CD1c-positive myeloid dendritic cell (primary cell): ENCODE data around the gene MTOR.
"Not testable (repeated sequence)": the region's sequence is repeated elsewhere in the genome, so short reads cannot be mapped to it uniquely, and the experiment has no call there.

ENCODE experiments used
- DNase-seq: peaks from one replicate; pipeline ENCODE4 v3.0.0-alpha.2; 2016; ENCODE audit errors: extremely low spot score

MTOR gene

GRCh38 chr1:11280719-11281376 lies 18.5 kb upstream of the MTOR start:
- peak; percentile 31 for DNase-seq

GRCh38 chr1:11279630-11280029 lies 17.3 kb upstream of the MTOR start:
- DNase-seq, result no peak

GRCh38 chr1:11279152-11279551 lies 16.8 kb upstream of the MTOR start:
- DNase-seq, result no peak

- DNase-seq, result no peak
These were observed 11.4 kb upstream of the MTOR start for GRCh38 chr1:11273595-11274234.

- peak; percentile 90 for DNase-seq
These were observed 10.7 kb upstream of the MTOR start, which contains the start of gene UBIAD1 for GRCh38 chr1:11272832-11273594. TSS of gene UBIAD1 (plus strand) at chr1:11273198. CDS start at chr1:11273532, 334 bp downstream.

- no peak for DNase-seq
These were observed 10.1 kb upstream of the MTOR start for GRCh38 chr1:11272544-11272831.

- DNase-seq, result not testable (repeated sequence)
These were observed 5.3 kb upstream of the MTOR start for GRCh38 chr1:11267350-11268337.

GRCh38 chr1:11266268-11267074 lies 4.1 kb upstream of the MTOR start:
- no peak for DNase-seq

GRCh38 chr1:11256299-11256698 lies 6.1 kb downstream of the MTOR start:
- DNase-seq, result no peak

- no peak for DNase-seq
These were observed 9.1 kb downstream of the MTOR start for GRCh38 chr1:11253226-11253625.

GRCh38 chr1:11252538-11252937 lies 9.8 kb downstream of the MTOR start:
- DNase-seq, result no peak

- DNase-seq, result no peak
These were observed 14.2 kb downstream of the MTOR start for GRCh38 chr1:11248169-11248568.

- no peak for DNase-seq
These were observed 16.2 kb downstream of the MTOR start for GRCh38 chr1:11245904-11246719.

GRCh38 chr1:11245248-11245647 lies 17.1 kb downstream of the MTOR start:
- no peak for DNase-seq

- no peak for DNase-seq
These were observed 24.0 kb downstream of the MTOR start for GRCh38 chr1:11238311-11238710.

- DNase-seq, result no peak
These were observed 25.0 kb downstream of the MTOR start for GRCh38 chr1:11237356-11237755.

- no peak for DNase-seq
These were observed 29.1 kb downstream of the MTOR start for GRCh38 chr1:11233208-11233607.

GRCh38 chr1:11229203-11229602 lies 33.1 kb downstream of the MTOR start:
- no peak for DNase-seq

GRCh38 chr1:11227106-11228077 lies 35.0 kb downstream of the MTOR start:
- DNase-seq, result no peak
